HEK293 (cell line): ENCODE data around the gene RAC3.

Source experiments
- CTCF ChIA-PET: fragments of 350-600 bp; formaldehyde crosslinking; extraction: SDS; loops from one replicate; lab custom pipeline; 2021; ENCODE audit warnings: antibody characterized with exemption; lab: Yijun Ruan, JAX
- POLR2A ChIA-PET: fragments of 300-600 bp; formaldehyde crosslinking; extraction: SDS; loops from one replicate; lab custom pipeline; 2020; ENCODE audit warnings: antibody characterized with exemption, inconsistent platforms; lab: Yijun Ruan, JAX
- H3K27ac ChIP-seq: fragments of 200-500 bp; sonication (Bioruptor generic); 2 replicates; pipeline ENCODE4 v1.5.1; 2014; ENCODE audit warnings: low read depth, low read length, control low read depth, inconsistent platforms; ENCODE audit errors: extremely low read depth
- H3K36me3 ChIP-seq, 2 experiments: fragments of 200-500 bp in 1 of 2; sonication (Bioruptor generic) in 1 of 2; 1 replicate in 1 of 2; 2 replicates in 1 of 2; pipeline ENCODE4 v1.5.1; 2014 to 2017; ENCODE audit warnings: inconsistent platforms in 2 of 2, low read length in 2 of 2; ENCODE audit not compliant: control insufficient read depth in 2 of 2, insufficient read depth in 1 of 2
- H3K4me1 ChIP-seq: fragments of 200-500 bp; sonication (Bioruptor generic); 2 replicates; pipeline ENCODE4 v1.5.1; 2014; ENCODE audit warnings: mild to moderate bottlenecking, low read length, inconsistent platforms; ENCODE audit not compliant: control insufficient read depth, insufficient read depth
- H3K4me3 ChIP-seq: 2 replicates; pipeline ENCODE4 v1.5.1; 2011; ENCODE audit warnings: low read depth, mild to moderate bottlenecking, control low read depth, low read length, moderate library complexity
- H3K9me3 ChIP-seq: fragments of 200-500 bp; sonication (Bioruptor generic); 2 replicates; pipeline ENCODE4 v1.5.1; 2014; ENCODE audit warnings: low read depth, low read length, inconsistent platforms; ENCODE audit not compliant: control insufficient read depth, insufficient read depth
- EGR2 ChIP-seq: fragments of 450-650 bp; formaldehyde crosslinking; IDR thresholded peaks from 2 replicates; pipeline ENCODE4 v1.5.1; 2016; ENCODE audit warnings: low read depth, missing biosample characterization, missing genetic modification characterization
- KLF9 ChIP-seq: fragments of 450-650 bp; formaldehyde crosslinking; IDR thresholded peaks from 2 replicates; pipeline ENCODE4 v1.5.1; 2016; ENCODE audit warnings: missing biosample characterization, missing genetic modification characterization, low read depth
- TCF7L2 ChIP-seq: IDR thresholded peaks from 2 replicates; pipeline ENCODE4 v1.6.1; 2011; ENCODE audit warnings: low read depth, mild to moderate bottlenecking, inconsistent platforms, low read length, moderate library complexity, borderline replicate concordance
- ZBTB48 ChIP-seq: fragments of 450-650 bp; formaldehyde crosslinking; IDR thresholded peaks from 2 replicates; pipeline ENCODE4 v1.5.1; 2016; ENCODE audit warnings: missing biosample characterization, missing genetic modification characterization
- ZNF16 ChIP-seq: fragments of 450-650 bp; formaldehyde crosslinking; IDR thresholded peaks from 2 replicates; pipeline ENCODE4 v1.5.1; 2016; ENCODE audit warnings: low read depth, missing biosample characterization, missing genetic modification characterization
- ZNF23 ChIP-seq: fragments of 450-650 bp; formaldehyde crosslinking; IDR thresholded peaks from 2 replicates; pipeline ENCODE4 v1.5.1; 2016; ENCODE audit warnings: missing biosample characterization, missing genetic modification characterization, borderline replicate concordance
- ZNF274 ChIP-seq, 2 experiments: fragments of 200-500 bp in 1 of 2; fragments of 450-650 bp in 1 of 2; sonication (Bioruptor generic) in 1 of 2; formaldehyde crosslinking in 1 of 2; IDR thresholded peaks; 2 replicates each; pipeline versions ENCODE4 v1.5.1 to v1.6.1; 2014 to 2016; ENCODE audit warnings: borderline replicate concordance in 1 of 2, inconsistent platforms in 1 of 2, low read length in 1 of 2, missing biosample characterization in 1 of 2, missing genetic modification characterization in 1 of 2
- ZNF366 ChIP-seq: fragments of 450-650 bp; formaldehyde crosslinking; conservative IDR thresholded peaks from 2 replicates; pipeline ENCODE4 v1.5.1; 2016; ENCODE audit warnings: missing biosample characterization, missing genetic modification characterization
- ZNF391 ChIP-seq: fragments of 450-650 bp; formaldehyde crosslinking; IDR thresholded peaks from 2 replicates; pipeline ENCODE4 v1.5.1; 2016; ENCODE audit warnings: low read depth, missing biosample characterization, missing genetic modification characterization, borderline replicate concordance
- ZNF521 ChIP-seq: fragments of 450-650 bp; formaldehyde crosslinking; IDR thresholded peaks from 2 replicates; pipeline ENCODE4 v1.5.1; 2017; ENCODE audit warnings: missing biosample characterization, mild to moderate bottlenecking, missing genetic modification characterization
- ZNF558 ChIP-seq: fragments of 450-650 bp; formaldehyde crosslinking; IDR thresholded peaks from 2 replicates; pipeline ENCODE4 v1.5.1; 2016; ENCODE audit warnings: missing biosample characterization, missing genetic modification characterization
- ZNF600 ChIP-seq: fragments of 450-650 bp; formaldehyde crosslinking; IDR thresholded peaks from 2 replicates; pipeline ENCODE4 v1.5.1; 2016; ENCODE audit warnings: missing biosample characterization, missing genetic modification characterization
- ZNF629 ChIP-seq: fragments of 450-650 bp; formaldehyde crosslinking; IDR thresholded peaks from 2 replicates; pipeline ENCODE4 v1.5.1; 2017; ENCODE audit warnings: missing biosample characterization, missing genetic modification characterization
- ZNF777 ChIP-seq: fragments of 450-650 bp; formaldehyde crosslinking; IDR thresholded peaks from 2 replicates; pipeline ENCODE4 v1.5.1; 2017; ENCODE audit warnings: missing biosample characterization, missing genetic modification characterization, borderline replicate concordance
- TF ChIP-seq, protein P1 (sequence below): fragments of 450-650 bp; formaldehyde crosslinking; IDR thresholded peaks from 2 replicates; pipeline ENCODE4 v1.5.1; 2016; ENCODE audit warnings: missing biosample characterization, missing genetic modification characterization
- TF ChIP-seq, protein P2 (sequence below): IDR thresholded peaks from 2 replicates; pipeline ENCODE4 v1.6.1; 2011; ENCODE audit warnings: mild to moderate bottlenecking, low read depth, low read length, borderline replicate concordance
- TF ChIP-seq, protein P3 (sequence below): fragments of 450-650 bp; formaldehyde crosslinking; IDR thresholded peaks from 2 replicates; pipeline ENCODE4 v1.5.1; 2017; ENCODE audit warnings: missing biosample characterization, missing genetic modification characterization
- TF ChIP-seq, protein P4 (sequence below): fragments of 450-650 bp; formaldehyde crosslinking; IDR thresholded peaks from 2 replicates; pipeline ENCODE4 v1.5.1; 2016; ENCODE audit warnings: missing biosample characterization, missing genetic modification characterization

Gene RAC3

DNA sequence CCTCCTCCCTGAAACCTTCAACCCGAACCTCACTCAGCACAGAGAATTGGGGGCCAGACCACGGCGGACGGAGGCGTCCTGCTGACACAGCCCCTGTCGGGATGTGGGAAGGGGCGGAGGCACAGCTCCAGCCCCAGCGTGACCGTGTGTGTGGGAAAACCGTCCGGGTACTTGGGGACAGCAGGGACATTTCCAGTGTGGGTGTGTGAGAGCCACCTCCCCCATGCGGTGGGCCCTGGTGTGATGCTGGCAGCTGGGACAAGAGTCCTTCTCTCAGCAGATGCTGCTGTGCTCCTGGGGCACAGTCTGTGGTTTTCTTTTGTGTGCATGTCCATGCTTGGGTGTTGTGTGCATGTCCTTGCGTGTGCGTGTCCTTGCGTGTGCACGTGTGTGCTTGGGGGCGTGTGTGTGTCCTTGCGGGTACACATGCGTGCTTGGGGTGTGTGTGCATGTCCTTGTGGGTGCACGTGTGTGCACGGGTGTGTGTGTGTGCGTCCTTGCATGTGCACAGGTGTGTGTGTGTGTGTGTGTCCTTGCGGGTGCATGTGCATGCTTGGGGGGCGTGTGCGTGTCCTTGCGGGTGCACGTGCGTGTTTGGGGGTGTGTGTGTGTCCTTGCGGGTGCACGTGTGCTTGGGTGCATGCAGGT, 25.7 kb upstream of the RAC3 start (continued):
- TF ChIP-seq, protein P1, sequence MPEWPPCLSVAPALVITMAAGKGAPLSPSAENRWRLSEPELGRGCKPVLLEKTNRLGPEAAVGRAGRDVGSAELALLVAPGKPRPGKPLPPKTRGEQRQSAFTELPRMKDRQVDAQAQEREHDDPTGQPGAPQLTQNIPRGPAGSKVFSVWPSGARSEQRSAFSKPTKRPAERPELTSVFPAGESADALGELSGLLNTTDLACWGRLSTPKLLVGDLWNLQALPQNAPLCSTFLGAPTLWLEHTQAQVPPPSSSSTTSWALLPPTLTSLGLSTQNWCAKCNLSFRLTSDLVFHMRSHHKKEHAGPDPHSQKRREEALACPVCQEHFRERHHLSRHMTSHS (tag by site-specific recombination) = no peak
- TF ChIP-seq ZNF391 (tag by site-specific recombination) (no peak), ZNF600 (peak; percentile 42; the same call in 1 of the 2 replicates), ZNF366 (no peak), ZNF274 (IDR thresholded peaks at IDR 0.05; ENCODE audit: low read length) (no peak), ZNF274 (tag by site-specific recombination; IDR thresholded peaks at IDR 0.05; ENCODE audit: borderline replicate concordance) (no peak), TCF7L2 (no peak), EGR2 (peak; percentile 59), ZNF558 (no peak), KLF9 (tag by site-specific recombination) (peak; percentile 53; the same call in 1 of the 2 replicates), ZNF777 (no peak), ZNF521 (tag by site-specific recombination) (no peak)

DNA sequence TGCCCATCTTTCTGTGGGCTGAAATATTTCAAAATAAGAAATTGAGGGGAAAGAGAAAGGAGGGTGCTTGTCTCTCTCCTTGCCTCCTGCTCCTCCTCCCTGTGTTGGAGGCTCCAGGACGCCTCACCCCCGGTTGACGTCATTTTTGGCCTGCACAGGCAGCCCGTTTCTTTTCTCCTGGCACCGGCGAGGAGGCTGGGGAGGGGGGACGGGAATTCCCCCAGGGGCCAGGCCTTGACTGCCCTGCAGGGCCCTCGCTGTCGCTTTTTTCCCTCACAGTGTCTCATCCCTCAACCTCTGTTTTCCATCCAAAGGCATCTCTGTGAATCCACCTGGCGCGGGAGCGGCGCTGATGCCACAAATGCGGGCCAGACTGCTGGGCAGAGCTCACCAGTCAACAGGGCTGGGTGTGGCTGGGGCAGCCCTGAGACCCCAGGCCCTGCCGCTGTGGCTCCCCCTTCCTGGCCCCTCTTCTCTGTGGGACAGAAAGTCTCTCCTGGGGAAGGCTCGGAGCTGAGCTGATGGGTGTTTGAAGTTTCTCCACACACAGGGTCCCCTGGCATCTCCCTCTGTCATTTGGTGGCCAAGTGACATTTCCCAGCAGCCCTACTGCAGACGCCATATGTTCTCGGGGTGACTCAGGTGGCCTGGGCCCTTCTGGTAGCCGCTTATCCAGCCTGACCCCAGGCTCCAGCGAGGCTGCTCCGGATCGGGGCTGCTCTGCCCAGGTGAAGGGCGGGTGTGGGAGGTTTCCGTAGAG, 24.8 kb upstream of the RAC3 start:
- H3K27ac ChIP-seq = no peak overlapping the region
- POLR2A ChIA-PET = no interaction called here

DNA sequence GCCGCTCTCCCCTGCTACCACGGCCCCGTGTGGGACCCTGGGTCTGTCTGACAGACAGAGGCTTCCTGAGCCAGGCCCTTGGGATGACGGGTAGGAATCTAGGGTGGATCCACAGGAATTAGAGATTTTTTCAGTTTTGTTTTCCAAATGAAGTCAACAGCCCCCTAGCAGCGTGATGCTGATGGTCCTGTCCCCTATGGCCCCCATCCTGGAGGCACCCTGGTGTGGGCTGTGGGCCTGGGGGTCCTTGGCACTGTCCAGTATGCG, 24.3 kb upstream of the RAC3 start:
- Histone ChIP-seq H3K27ac (no peak overlapping the region), H3K9me3 (no peaks in the 10 kb centered on the region), H3K36me3 (peaks cover 0 to 5% of the 10 kb centered on the region in 2 experiments; a peak in 1 of 3 replicates), H3K4me3 (no peak overlapping the region), H3K4me1 (peaks cover 6% of the 10 kb centered on the region; the same call in 1 of the 2 replicates)
- ChIA-PET CTCF (interaction anchor here (4.7 kb wide), 1 partner anchor 14 kb away, joined by 30 read pairs; no protein-coding TSS in a partner anchor), POLR2A (interaction anchor here (1.0 kb wide), 1 partner anchor 13 kb away, joined by 3 read pairs; no protein-coding TSS in a partner anchor)
- TF ChIP-seq, protein P2, sequence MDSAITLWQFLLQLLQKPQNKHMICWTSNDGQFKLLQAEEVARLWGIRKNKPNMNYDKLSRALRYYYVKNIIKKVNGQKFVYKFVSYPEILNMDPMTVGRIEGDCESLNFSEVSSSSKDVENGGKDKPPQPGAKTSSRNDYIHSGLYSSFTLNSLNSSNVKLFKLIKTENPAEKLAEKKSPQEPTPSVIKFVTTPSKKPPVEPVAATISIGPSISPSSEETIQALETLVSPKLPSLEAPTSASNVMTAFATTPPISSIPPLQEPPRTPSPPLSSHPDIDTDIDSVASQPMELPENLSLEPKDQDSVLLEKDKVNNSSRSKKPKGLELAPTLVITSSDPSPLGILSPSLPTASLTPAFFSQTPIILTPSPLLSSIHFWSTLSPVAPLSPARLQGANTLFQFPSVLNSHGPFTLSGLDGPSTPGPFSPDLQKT = no peak
- no peak for TF ChIP-seq ZNF23 (tag by site-specific recombination)

More for the DNA sequence above, 24.8 kb upstream of the RAC3 start:
- Histone ChIP-seq H3K4me3 (no peak overlapping the region), H3K4me1 (peaks cover 6% of the 10 kb centered on the region; the same call in 1 of the 2 replicates), H3K9me3 (no peaks in the 10 kb centered on the region)
- TF ChIP-seq, protein P3, sequence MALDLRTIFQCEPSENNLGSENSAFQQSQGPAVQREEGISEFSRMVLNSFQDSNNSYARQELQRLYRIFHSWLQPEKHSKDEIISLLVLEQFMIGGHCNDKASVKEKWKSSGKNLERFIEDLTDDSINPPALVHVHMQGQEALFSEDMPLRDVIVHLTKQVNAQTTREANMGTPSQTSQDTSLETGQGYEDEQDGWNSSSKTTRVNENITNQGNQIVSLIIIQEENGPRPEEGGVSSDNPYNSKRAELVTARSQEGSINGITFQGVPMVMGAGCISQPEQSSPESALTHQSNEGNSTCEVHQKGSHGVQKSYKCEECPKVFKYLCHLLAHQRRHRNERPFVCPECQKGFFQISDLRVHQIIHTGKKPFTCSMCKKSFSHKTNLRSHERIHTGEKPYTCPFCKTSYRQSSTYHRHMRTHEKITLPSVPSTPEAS (tag by site-specific recombination) = no peak
- no peak for TF ChIP-seq ZBTB48
- TF ChIP-seq ZNF629 (tag by site-specific recombination) = peak; percentile 38; the same call in 1 of the 2 replicates
- TF ChIP-seq ZNF16 (tag by site-specific recombination) = no peak
- TF ChIP-seq, protein P4, sequence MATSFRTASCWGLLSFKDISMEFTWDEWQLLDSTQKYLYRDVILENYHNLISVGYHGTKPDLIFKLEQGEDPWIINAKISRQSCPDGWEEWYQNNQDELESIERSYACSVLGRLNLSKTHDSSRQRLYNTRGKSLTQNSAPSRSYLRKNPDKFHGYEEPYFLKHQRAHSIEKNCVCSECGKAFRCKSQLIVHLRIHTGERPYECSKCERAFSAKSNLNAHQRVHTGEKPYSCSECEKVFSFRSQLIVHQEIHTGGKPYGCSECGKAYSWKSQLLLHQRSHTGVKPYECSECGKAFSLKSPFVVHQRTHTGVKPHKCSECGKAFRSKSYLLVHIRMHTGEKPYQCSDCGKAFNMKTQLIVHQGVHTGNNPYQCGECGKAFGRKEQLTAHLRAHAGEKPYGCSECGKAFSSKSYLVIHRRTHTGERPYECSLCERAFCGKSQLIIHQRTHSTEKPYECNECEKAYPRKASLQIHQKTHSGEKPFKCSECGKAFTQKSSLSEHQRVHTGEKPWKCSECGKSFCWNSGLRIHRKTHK = no peak
- TF ChIP-seq, all 188 proteins: peak for 1
- CTCF ChIA-PET = no interaction called here
- H3K36me3 ChIP-seq = peaks cover 0 to 1% of the 10 kb centered on the region in 2 experiments; a peak in 1 of 3 replicates
